OCI-LY7 (cell line): ENCODE measurements around the gene EIF4G1. TPM values are rescaled to one million over a fixed set of nuclear protein-coding genes. Genes with fewer than 3 reads are reported as not detected.

Experiments
- BruUV-seq: library from RNA; stranded (reverse); fragments of 400-500 nt; replicated peaks from 2 replicates; lab custom pipeline; 2021; lab: Mats Ljungman, UMichigan
- CTCF ChIA-PET: fragments of 300-600 bp; sonication (Branson Sonifier 250); formaldehyde crosslinking; loops from one replicate; lab custom pipeline; 2022; ENCODE audit warnings: antibody characterized with exemption; ENCODE audit not compliant: unreplicated experiment; lab: Charles Lee
- POLR2A ChIA-PET: fragments of 300-600 bp; sonication (Branson Sonifier 250); formaldehyde crosslinking; loops from one replicate; lab custom pipeline; 2022; ENCODE audit warnings: antibody characterized with exemption; lab: Charles Lee
- DNase-seq: peaks from one replicate; pipeline ENCODE4 v3.0.0-alpha.2; 2015; ENCODE audit warnings: low spot score
- H2AFZ ChIP-seq: fragments of 200-600 bp; sonication (generic), shearing (Covaris generic); 2 replicates; pipeline ENCODE4 v1.6.1; 2014; ENCODE audit warnings: mild to moderate bottlenecking, antibody characterized with exemption, low read length, moderate library complexity
- H3K27ac ChIP-seq: fragments of 200-600 bp; sonication (generic); 2 replicates; pipeline ENCODE4 v1.5.1; 2014; ENCODE audit warnings: mixed run types, low read depth, mild to moderate bottlenecking, moderate library complexity, low read length, inconsistent platforms; ENCODE audit not compliant: poor library complexity, severe bottlenecking
- H3K36me3 ChIP-seq: fragments of 200-600 bp; sonication (generic); 2 replicates; pipeline ENCODE4 v1.6.1; 2014; ENCODE audit warnings: mild to moderate bottlenecking, antibody characterized with exemption, low read length, moderate library complexity, mixed read lengths; ENCODE audit not compliant: insufficient read depth
- H3K4me1 ChIP-seq: fragments of 200-600 bp; sonication (generic); 2 replicates; pipeline ENCODE4 v1.5.1; 2014; ENCODE audit warnings: mild to moderate bottlenecking, low read length; ENCODE audit not compliant: insufficient read depth, poor library complexity, severe bottlenecking
- H3K4me2 ChIP-seq: fragments of 200-600 bp; sonication (generic); 2 replicates; pipeline ENCODE4 v1.6.1; 2014; ENCODE audit warnings: mild to moderate bottlenecking, low read length
- H3K4me3 ChIP-seq: fragments of 200-600 bp; sonication (generic); 2 replicates; pipeline ENCODE4 v1.5.1; 2014; ENCODE audit warnings: mild to moderate bottlenecking, low read depth, low read length; ENCODE audit not compliant: poor library complexity, severe bottlenecking
- H3K79me2 ChIP-seq: fragments of 200-600 bp; sonication (generic); 2 replicates; pipeline ENCODE4 v1.6.1; 2016; ENCODE audit warnings: low read depth, mild to moderate bottlenecking, low read length, moderate library complexity, mixed read lengths; ENCODE audit not compliant: insufficient read depth
- H3K9me2 ChIP-seq: fragments of 200-600 bp; sonication (generic); 2 replicates; pipeline ENCODE4 v1.6.1; 2016; ENCODE audit warnings: mild to moderate bottlenecking, low read length, mixed read lengths; ENCODE audit not compliant: insufficient read depth
- H3K9me3 ChIP-seq: fragments of 200-600 bp; sonication (generic); 2 replicates; pipeline ENCODE4 v1.6.1; 2014; ENCODE audit warnings: mild to moderate bottlenecking, mixed run types, low read length, mixed read lengths
- H4K20me1 ChIP-seq: fragments of 200-600 bp; sonication (generic); 2 replicates; pipeline ENCODE4 v1.6.1; 2014; ENCODE audit warnings: mild to moderate bottlenecking, antibody characterized with exemption, low read length, moderate library complexity, mixed read lengths; ENCODE audit not compliant: insufficient read depth
- EZH2phosphoT487 ChIP-seq: fragments of 200-600 bp; sonication (generic); IDR thresholded peaks from 2 replicates; pipeline ENCODE4 v1.6.1; 2018; ENCODE audit warnings: low read depth, borderline replicate concordance, mild to moderate bottlenecking, mixed run types, antibody characterized with exemption, low read length, moderate library complexity, mixed read lengths
- intact Hi-C: fragments of 100-400 bp; cut with micrococcal nuclease; formaldehyde crosslinking; loops from one replicate; pipeline ENCODE4 v1.10.0; 2022; ENCODE audit not compliant: unreplicated experiment
- total RNA-seq, 2 experiments: library from RNA; depleted of rRNA in 1 of 2; stranded (reverse); fragments of >200 nt in 1 of 2; shearing (Covaris generic) in 1 of 2; gene quantifications; 2 replicates each; pipeline ENCODE4 v1.2.3, GENCODE V29; 2014 to 2022
- TF ChIP-seq, protein P1 (sequence below): fragments of 200-600 bp; sonication (generic); conservative IDR thresholded peaks from 2 replicates; pipeline ENCODE4 v1.5.1; 2014; ENCODE audit warnings: mild to moderate bottlenecking, antibody characterized with exemption, low read length, moderate library complexity, mixed read lengths

Gene EIF4G1
- total RNA-seq, 2 experiments from 2014 or later = 245 to 412 TPM

- ChIA-PET CTCF (no interaction called here), POLR2A (interaction anchor here (0.7 kb wide), 1 partner anchor 170 kb away, joined by 3 read pairs; no protein-coding TSS in a partner anchor)
- peaks cover 15% of the 10 kb centered on the region for H3K4me1 ChIP-seq
- H3K27ac ChIP-seq = no peak overlapping the region
- no peak overlapping the region for H3K4me2 ChIP-seq
- H3K36me3 ChIP-seq = peaks cover 18% of the 10 kb centered on the region
- no peak overlapping the region for H3K4me3 ChIP-seq
- H3K9me2 ChIP-seq = no peaks in the 10 kb centered on the region
- H4K20me1 ChIP-seq = no peaks in the 10 kb centered on the region
- no peak for DNase-seq
- BruUV-seq = no TSS peak
- TF ChIP-seq, protein P1, sequence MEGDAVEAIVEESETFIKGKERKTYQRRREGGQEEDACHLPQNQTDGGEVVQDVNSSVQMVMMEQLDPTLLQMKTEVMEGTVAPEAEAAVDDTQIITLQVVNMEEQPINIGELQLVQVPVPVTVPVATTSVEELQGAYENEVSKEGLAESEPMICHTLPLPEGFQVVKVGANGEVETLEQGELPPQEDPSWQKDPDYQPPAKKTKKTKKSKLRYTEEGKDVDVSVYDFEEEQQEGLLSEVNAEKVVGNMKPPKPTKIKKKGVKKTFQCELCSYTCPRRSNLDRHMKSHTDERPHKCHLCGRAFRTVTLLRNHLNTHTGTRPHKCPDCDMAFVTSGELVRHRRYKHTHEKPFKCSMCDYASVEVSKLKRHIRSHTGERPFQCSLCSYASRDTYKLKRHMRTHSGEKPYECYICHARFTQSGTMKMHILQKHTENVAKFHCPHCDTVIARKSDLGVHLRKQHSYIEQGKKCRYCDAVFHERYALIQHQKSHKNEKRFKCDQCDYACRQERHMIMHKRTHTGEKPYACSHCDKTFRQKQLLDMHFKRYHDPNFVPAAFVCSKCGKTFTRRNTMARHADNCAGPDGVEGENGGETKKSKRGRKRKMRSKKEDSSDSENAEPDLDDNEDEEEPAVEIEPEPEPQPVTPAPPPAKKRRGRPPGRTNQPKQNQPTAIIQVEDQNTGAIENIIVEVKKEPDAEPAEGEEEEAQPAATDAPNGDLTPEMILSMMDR = no peak
- TF ChIP-seq EZH2phosphoT487 = no peak
- intact Hi-C loops = no loop called here
- no peak overlapping the region for H2AFZ ChIP-seq
- H3K9me3 ChIP-seq = no peaks in the 10 kb centered on the region
- no peaks in the 10 kb centered on the region for H3K79me2 ChIP-seq
These were observed 59.0 kb downstream of the EIF4G1 start for GRCh38 chr3:184373422-184373821.

- H3K79me2 ChIP-seq = no peaks in the 10 kb centered on the region
- peaks cover 15% of the 10 kb centered on the region for H3K4me1 ChIP-seq
- H4K20me1 ChIP-seq = no peaks in the 10 kb centered on the region
- no peak overlapping the region for H2AFZ ChIP-seq
- no peak for TF ChIP-seq EZH2phosphoT487
- TF ChIP-seq, protein P1 = no peak
- POLR2A ChIA-PET = interaction anchor here (0.6 kb wide), 1 partner anchor 792 kb away, joined by 3 read pairs; no protein-coding TSS in a partner anchor
- intact Hi-C loops = no loop called here
- no peak overlapping the region for H3K4me2 ChIP-seq
- no peaks in the 10 kb centered on the region for H3K9me2 ChIP-seq
- H3K27ac ChIP-seq = no peak overlapping the region
- no peak overlapping the region for H3K4me3 ChIP-seq
- BruUV-seq = no TSS peak
- H3K36me3 ChIP-seq = no peaks in the 10 kb centered on the region
- DNase-seq = no peak
- CTCF ChIA-PET = no interaction called here
- H3K9me3 ChIP-seq = no peaks in the 10 kb centered on the region
These were observed 61.5 kb downstream of the EIF4G1 start for GRCh38 chr3:184375747-184376461.

DNA sequence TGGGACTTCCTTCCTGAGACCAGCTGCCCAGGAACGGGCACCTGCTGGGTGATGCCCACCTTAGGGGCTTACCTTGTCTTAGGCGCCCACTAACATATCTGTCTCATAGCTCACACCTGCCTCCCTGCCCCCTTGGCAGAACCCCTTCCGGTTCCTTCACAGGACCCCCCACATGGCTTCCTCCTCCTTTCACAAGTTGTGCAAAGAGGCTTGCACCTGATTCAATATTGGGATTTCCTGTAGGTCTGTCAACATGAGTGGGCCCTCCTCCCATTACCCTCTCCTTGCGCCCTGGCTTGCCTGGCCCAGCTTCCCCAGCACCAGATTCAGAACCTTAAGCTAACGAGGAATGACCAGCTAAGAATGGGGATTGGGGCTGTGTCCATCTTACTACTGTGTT is 63.0 kb downstream of the EIF4G1 start:
- CTCF ChIA-PET = interaction anchor here (0.6 kb wide), 1 partner anchor 182 kb away, joined by 4 read pairs; no protein-coding TSS in a partner anchor
- intact Hi-C loops = no loop called here
- H2AFZ ChIP-seq = peak overlapping the region; percentile 46; the same call in 1 of the 2 replicates

More for the DNA sequence above, 63.0 kb downstream of the EIF4G1 start:
- no peaks in the 10 kb centered on the region for H3K9me2 ChIP-seq
- H3K4me2 ChIP-seq = peak overlapping the region; percentile 18
- H4K20me1 ChIP-seq = no peaks in the 10 kb centered on the region
- no peak for TF ChIP-seq EZH2phosphoT487
- TF ChIP-seq, protein P1 = no peak; the same call in 1 of the 2 replicates
- H3K4me3 ChIP-seq = no peak overlapping the region
- H3K9me3 ChIP-seq = no peaks in the 10 kb centered on the region
- no peaks in the 10 kb centered on the region for H3K36me3 ChIP-seq
- POLR2A ChIA-PET = interaction anchor here (1.1 kb wide), 1 partner anchor 137 kb away, joined by 4 read pairs; no protein-coding TSS in a partner anchor
- H3K79me2 ChIP-seq = no peaks in the 10 kb centered on the region
- BruUV-seq = no TSS peak
- no peak overlapping the region for H3K27ac ChIP-seq
- peak; percentile 26 for DNase-seq
- H3K4me1 ChIP-seq = peaks cover 9% of the 10 kb centered on the region
